OCI-LY1 (cell line): Measurements from ENCODE around the gene KCP.

Source experiments
- H2AFZ ChIP-seq: fragments of 200-600 bp; sonication (generic), shearing (Covaris generic); 2 replicates; pipeline ENCODE4 v1.6.0; 2014; ENCODE audit warnings: antibody characterized with exemption, mild to moderate bottlenecking, low read length
- H3F3A ChIP-seq: fragments of 200-600 bp; sonication (generic), shearing (Covaris generic); 2 replicates; pipeline ENCODE4 v1.6.0; 2014; ENCODE audit warnings: mild to moderate bottlenecking, antibody characterized with exemption, low read length, moderate library complexity; ENCODE audit not compliant: insufficient read depth
- H3K27ac ChIP-seq: fragments of 200-600 bp; sonication (generic); 2 replicates; pipeline ENCODE4 v1.5.1; 2014; ENCODE audit warnings: low read length, mixed run types, mild to moderate bottlenecking, low read depth; ENCODE audit not compliant: poor library complexity, severe bottlenecking
- H3K27me3 ChIP-seq: fragments of 200-600 bp; sonication (generic); 2 replicates; pipeline ENCODE4 v1.6.0; 2014; ENCODE audit warnings: antibody characterized with exemption, mild to moderate bottlenecking, low read length, moderate library complexity; ENCODE audit not compliant: insufficient read depth
- H3K36me3 ChIP-seq: fragments of 200-600 bp; sonication (generic); 2 replicates; pipeline ENCODE4 v1.6.1; 2014; ENCODE audit warnings: mild to moderate bottlenecking, antibody characterized with exemption, low read length, moderate library complexity, mixed read lengths; ENCODE audit not compliant: insufficient read depth
- H3K4me1 ChIP-seq: fragments of 200-600 bp; sonication (generic); 2 replicates; pipeline ENCODE4 v1.5.1; 2014; ENCODE audit warnings: mild to moderate bottlenecking, low read length, moderate library complexity; ENCODE audit not compliant: insufficient read depth, severe bottlenecking
- H3K4me2 ChIP-seq: fragments of 200-600 bp; sonication (generic), shearing (Covaris generic); 2 replicates; pipeline ENCODE4 v1.6.1; 2014; ENCODE audit warnings: low read length
- H3K4me3 ChIP-seq: fragments of 200-600 bp; sonication (generic); 2 replicates; pipeline ENCODE4 v1.5.1; 2014; ENCODE audit warnings: low read length, low read depth, mild to moderate bottlenecking, mixed read lengths; ENCODE audit not compliant: poor library complexity, severe bottlenecking
- H3K79me2 ChIP-seq: fragments of 200-600 bp; shearing (Covaris generic); 2 replicates; pipeline ENCODE4 v1.6.1; 2016; ENCODE audit warnings: mixed run types, low read length, mixed read lengths; ENCODE audit not compliant: insufficient read depth
- H3K9ac ChIP-seq: fragments of 200-600 bp; sonication (generic), shearing (Covaris generic); 2 replicates; pipeline ENCODE4 v1.6.1; 2014; ENCODE audit warnings: mild to moderate bottlenecking, low read length, mixed read lengths
- H3K9me2 ChIP-seq: fragments of 200-600 bp; sonication (generic), shearing (Covaris generic); 2 replicates; pipeline ENCODE4 v1.6.1; 2014; ENCODE audit warnings: low read depth, mild to moderate bottlenecking, low read length, mixed read lengths
- H3K9me3 ChIP-seq: fragments of 200-600 bp; shearing (Covaris generic); 2 replicates; pipeline ENCODE4 v1.6.1; 2014; ENCODE audit warnings: low read length, mixed read lengths
- H4K20me1 ChIP-seq: fragments of 200-600 bp; sonication (generic), shearing (Covaris generic); 2 replicates; pipeline ENCODE4 v1.6.0; 2016; ENCODE audit warnings: mild to moderate bottlenecking, low read length; ENCODE audit not compliant: insufficient read depth
- CTCF ChIP-seq: fragments of 200-600 bp; sonication (generic), shearing (Covaris generic); IDR thresholded peaks from 2 replicates; pipeline ENCODE4 v1.5.1; 2017; ENCODE audit warnings: mild to moderate bottlenecking, antibody characterized with exemption, low read length, moderate library complexity, mixed read lengths
- EZH2 ChIP-seq: fragments of 200-600 bp; sonication (generic), shearing (Covaris generic); IDR thresholded peaks from 2 replicates; pipeline ENCODE4 v1.8.0; 2017; ENCODE audit warnings: borderline replicate concordance, mixed run types, mild to moderate bottlenecking, antibody characterized with exemption, low read length, moderate library complexity, mixed read lengths

KCP gene

GRCh38 chr7:128954830-128955802 lies 44.6 kb upstream of the KCP start:
- H3K27me3 ChIP-seq, result no peaks in the 10 kb centered on the region
- peaks cover 15% of the 10 kb centered on the region for H3K4me1 ChIP-seq
- peak overlapping the region; percentile 1 for H3K4me3 ChIP-seq
- H4K20me1 ChIP-seq, result no peaks in the 10 kb centered on the region
- peak overlapping the region; percentile 75 for H3K27ac ChIP-seq
- no peaks in the 10 kb centered on the region for H3K9me2 ChIP-seq
- H3K4me2 ChIP-seq, result peak overlapping the region; percentile 45
- H3K36me3 ChIP-seq, result peaks cover 91% of the 10 kb centered on the region
- TF ChIP-seq EZH2 (no peak), CTCF (peak; percentile 21)
- H2AFZ ChIP-seq, result no peak overlapping the region
- peaks cover 6% of the 10 kb centered on the region; the same call in 1 of the 2 replicates for H3F3A ChIP-seq
- peak overlapping the region; percentile 33 for H3K9ac ChIP-seq
- H3K9me3 ChIP-seq, result no peaks in the 10 kb centered on the region
- H3K79me2 ChIP-seq, result no peaks in the 10 kb centered on the region

GRCh38 chr7:128954150-128954549 lies 43.6 kb upstream of the KCP start:
- Histone ChIP-seq H3K9me2 (no peaks in the 10 kb centered on the region), H4K20me1 (no peaks in the 10 kb centered on the region), H3K4me1 (peaks cover 15% of the 10 kb centered on the region), H3K4me3 (no peak overlapping the region), H3K27me3 (no peaks in the 10 kb centered on the region), H2AFZ (no peak overlapping the region), H3K36me3 (peaks cover 82% of the 10 kb centered on the region), H3F3A (peaks cover 6% of the 10 kb centered on the region; the same call in 1 of the 2 replicates), H3K9ac (no peak overlapping the region), H3K27ac (no peak overlapping the region), H3K79me2 (no peaks in the 10 kb centered on the region), H3K9me3 (no peaks in the 10 kb centered on the region), H3K4me2 (no peak overlapping the region)
- TF ChIP-seq CTCF, result no peak
- TF ChIP-seq EZH2, result no peak

GRCh38 chr7:128951296-128951695 lies 40.8 kb upstream of the KCP start:
- H3K9me2 ChIP-seq, result no peaks in the 10 kb centered on the region
- H3K36me3 ChIP-seq, result peaks cover 59% of the 10 kb centered on the region
- peaks cover 6% of the 10 kb centered on the region; the same call in 1 of the 2 replicates for H3F3A ChIP-seq
- peaks cover 15% of the 10 kb centered on the region for H3K4me1 ChIP-seq
- no peaks in the 10 kb centered on the region for H4K20me1 ChIP-seq
- no peak overlapping the region for H3K4me3 ChIP-seq
- TF ChIP-seq EZH2, result no peak
- TF ChIP-seq CTCF, result no peak
- no peak overlapping the region for H2AFZ ChIP-seq
- H3K4me2 ChIP-seq, result no peak overlapping the region
- H3K9ac ChIP-seq, result no peak overlapping the region
- H3K9me3 ChIP-seq, result no peaks in the 10 kb centered on the region
- H3K79me2 ChIP-seq, result no peaks in the 10 kb centered on the region
- H3K27me3 ChIP-seq, result no peaks in the 10 kb centered on the region
- H3K27ac ChIP-seq, result no peak overlapping the region
